ENCODE measurements around the gene ARHGAP12. TPM values are rescaled to one million over a fixed set of nuclear protein-coding genes. Genes with fewer than 3 reads are reported as not detected.

ARHGAP12 gene
- total RNA-seq, 2 experiments from 2014 or later = 40.3 to 41.1 TPM

- H3K27me3 Mint-ChIP-seq = no peaks in the 10 kb centered on the region
- no peaks in the 10 kb centered on the region for H3K4me1 ChIP-seq (ENCODE audit: insufficient read depth, low read length)
- ATAC-seq (ENCODE audit: poor library complexity) (no peak), DNase-seq (no peak)
- H3K36me3 ChIP-seq (ENCODE audit: insufficient read depth, low read length) = peaks cover 30% of the 10 kb centered on the region
- H3K9me3 Mint-ChIP-seq = no peaks in the 10 kb centered on the region
- intact Hi-C loops (cut with DNase I, micrococcal nuclease) = no loop called here
- peaks cover 83% of the 10 kb centered on the region for H3K36me3 Mint-ChIP-seq (ENCODE audit: low read depth)
- H3K27ac ChIP-seq (ENCODE audit: low read depth in 1 of 2, low read length in 2 of 2) = no peak overlapping the region
- ChIA-PET CTCF (no interaction called here), POLR2A (interaction anchor here (0.6 to 0.7 kb wide), 2 partner anchors 16 to 23 kb away, joined by 3 read pairs; partner anchors contain the start of gene ARHGAP12)
- no peaks in the 10 kb centered on the region for H3K27me3 ChIP-seq (ENCODE audit: control insufficient read depth in 1 of 2, insufficient read depth in 2 of 2, low read length in 2 of 2)
- no peak overlapping the region for H3K4me3 ChIP-seq (ENCODE audit: low read length)
- peaks cover 78% of the 10 kb centered on the region for H3K4me1 Mint-ChIP-seq (ENCODE audit: low read depth)
- no peak for TF ChIP-seq CTCF (IDR thresholded peaks at IDR 0.05)
- H3K4me3 Mint-ChIP-seq = no peak overlapping the region
- H3K9me3 ChIP-seq (ENCODE audit: control insufficient read depth in 1 of 2, insufficient read depth in 1 of 2, low read length in 2 of 2) = no peaks in the 10 kb centered on the region
- H3K27ac Mint-ChIP-seq = peak overlapping the region; percentile 12
Observed at GRCh38 chr10:31906039-31906438, 22.6 kb downstream of the ARHGAP12 start.

GRCh38 chr10:31905586-31905985, 23.0 kb downstream of the ARHGAP12 start:
- ATAC-seq (ENCODE audit: poor library complexity) (no peak), DNase-seq (no peak)
- H3K4me1 ChIP-seq (ENCODE audit: insufficient read depth, low read length) = no peaks in the 10 kb centered on the region
- H3K36me3 ChIP-seq (ENCODE audit: insufficient read depth, low read length) = peaks cover 30% of the 10 kb centered on the region
- Mint-ChIP-seq H3K4me3 (no peak overlapping the region), H3K4me1 (ENCODE audit: low read depth) (peaks cover 76% of the 10 kb centered on the region), H3K9me3 (no peaks in the 10 kb centered on the region), H3K27ac (no peak overlapping the region), H3K36me3 (ENCODE audit: low read depth) (peaks cover 84% of the 10 kb centered on the region), H3K27me3 (no peaks in the 10 kb centered on the region)
- CTCF ChIA-PET = no interaction called here
- H3K27me3 ChIP-seq (ENCODE audit: control insufficient read depth in 1 of 2, insufficient read depth in 2 of 2, low read length in 2 of 2) = no peaks in the 10 kb centered on the region
- TF ChIP-seq CTCF (IDR thresholded peaks at IDR 0.05) = no peak
- intact Hi-C loops (cut with DNase I, micrococcal nuclease) = no loop called here
- POLR2A ChIA-PET = no interaction called here
- no peaks in the 10 kb centered on the region for H3K9me3 ChIP-seq (ENCODE audit: control insufficient read depth in 1 of 2, insufficient read depth in 1 of 2, low read length in 2 of 2)
- no peak overlapping the region for H3K4me3 ChIP-seq (ENCODE audit: low read length)
- no peak overlapping the region for H3K27ac ChIP-seq (ENCODE audit: low read depth in 1 of 2, low read length in 2 of 2)

- Histone ChIP-seq H3K4me1 (ENCODE audit: insufficient read depth, low read length) (no peaks in the 10 kb centered on the region), H3K36me3 (ENCODE audit: insufficient read depth, low read length) (peaks cover 20% of the 10 kb centered on the region), H3K27ac (ENCODE audit: low read depth in 1 of 2, low read length in 2 of 2) (no peak overlapping the region), H3K27me3 (ENCODE audit: control insufficient read depth in 1 of 2, insufficient read depth in 2 of 2, low read length in 2 of 2) (no peaks in the 10 kb centered on the region), H3K9me3 (ENCODE audit: control insufficient read depth in 1 of 2, insufficient read depth in 1 of 2, low read length in 2 of 2) (no peaks in the 10 kb centered on the region), H3K4me3 (ENCODE audit: low read length) (no peak overlapping the region)
- Mint-ChIP-seq H3K27ac (no peak overlapping the region), H3K4me1 (ENCODE audit: low read depth) (peaks cover 77% of the 10 kb centered on the region), H3K4me3 (no peak overlapping the region), H3K36me3 (ENCODE audit: low read depth) (peaks cover 85% of the 10 kb centered on the region), H3K27me3 (no peaks in the 10 kb centered on the region), H3K9me3 (no peaks in the 10 kb centered on the region)
- no peak for TF ChIP-seq CTCF (IDR thresholded peaks at IDR 0.05)
- ChIA-PET CTCF (interaction anchor here (0.6 kb wide), 1 partner anchor 300 kb away, joined by 3 read pairs; no protein-coding TSS in a partner anchor), POLR2A (interaction anchor here (0.6 kb wide), 1 partner anchor 1373 kb away, joined by 3 read pairs; no protein-coding TSS in a partner anchor)
- intact Hi-C loops (cut with DNase I, micrococcal nuclease) = no loop called here
- ATAC-seq (ENCODE audit: poor library complexity) (no peak), DNase-seq (no peak)
Observed at GRCh38 chr10:31902625-31903024, 26.0 kb downstream of the ARHGAP12 start.
